ENCODE results near the gene RAB3IL1.
A peak's percentile ranks its signal among the peaks of the same experiment; 100 is the strongest.

The RAB3IL1 gene

GRCh38 chr11:61899146-61899841 is 18.1 kb downstream of the RAB3IL1 start (continued):
- TF ChIP-seq ZNF274 (IDR thresholded peaks at IDR 0.05; ENCODE audit: low read length), result no peak
- no peak for TF ChIP-seq ZNF274 (tag by site-specific recombination; IDR thresholded peaks at IDR 0.05; ENCODE audit: borderline replicate concordance)
- no peak for TF ChIP-seq ZBTB48 (tag by site-specific recombination; IDR thresholded peaks at IDR 0.05)
- TF ChIP-seq ZNF621 (tag by site-specific recombination; IDR thresholded peaks at IDR 0.05), result no peak
- no peak for TF ChIP-seq ZSCAN4 (tag by site-specific recombination; IDR thresholded peaks at IDR 0.05)
- no peak for TF ChIP-seq ZNF214 (tag by site-specific recombination; IDR thresholded peaks at IDR 0.05; ENCODE audit: borderline replicate concordance)
- no peak for TF ChIP-seq SCRT2 (tag by site-specific recombination; IDR thresholded peaks at IDR 0.05)
- TF ChIP-seq ZNF423 (tag by site-specific recombination; IDR thresholded peaks at IDR 0.05), result no peak
- no peak for TF ChIP-seq ZNF112 (tag by site-specific recombination; IDR thresholded peaks at IDR 0.05)
- TF ChIP-seq EGR2 (tag by site-specific recombination; IDR thresholded peaks at IDR 0.05; ENCODE audit: low read depth), result no peak
- TF ChIP-seq ELK4 (IDR thresholded peaks at IDR 0.05; ENCODE audit: borderline replicate concordance, low read depth, low read length), result no peak
- no peak for TF ChIP-seq ZNF560 (tag by site-specific recombination; IDR thresholded peaks at IDR 0.05; ENCODE audit: borderline replicate concordance)
- TF ChIP-seq ZXDB (tag by site-specific recombination; IDR thresholded peaks at IDR 0.05), result no peak
- TF ChIP-seq ZFP69B (tag by site-specific recombination; IDR thresholded peaks at IDR 0.05), result peak; percentile 96
- TF ChIP-seq ZNF843 (tag by site-specific recombination; IDR thresholded peaks at IDR 0.05), result no peak
- no peak for TF ChIP-seq ZNF837 (tag by site-specific recombination; IDR thresholded peaks at IDR 0.05)
- peak; percentile 84 for TF ChIP-seq ZIC2 (tag by site-specific recombination; IDR thresholded peaks at IDR 0.05)
- TF ChIP-seq ZNF416 (tag by site-specific recombination; IDR thresholded peaks at IDR 0.05), result no peak
- no peak for TF ChIP-seq INSM2 (tag by site-specific recombination; IDR thresholded peaks at IDR 0.05)
- TF ChIP-seq ZNF350 (tag by site-specific recombination; IDR thresholded peaks at IDR 0.05), result no peak
- no peak for TF ChIP-seq ZNF18 (tag by site-specific recombination; IDR thresholded peaks at IDR 0.05)
- TF ChIP-seq REST (tag by site-specific recombination; IDR thresholded peaks at IDR 0.05), result no peak
- TF ChIP-seq ZNF324 (tag by site-specific recombination; IDR thresholded peaks at IDR 0.05), result no peak
- TF ChIP-seq ZNF488 (tag by site-specific recombination; IDR thresholded peaks at IDR 0.05), result no peak
- TF ChIP-seq GLIS2 (tag by site-specific recombination; IDR thresholded peaks at IDR 0.05), result 0 out of 2 replicates have a peak, but pooled peaks have one; percentile 33
- TF ChIP-seq KLF7 (tag by site-specific recombination; IDR thresholded peaks at IDR 0.05; ENCODE audit: borderline replicate concordance), result no peak
- no peak for TF ChIP-seq ZNF513 (tag by site-specific recombination; IDR thresholded peaks at IDR 0.05)
- peak; percentile 37 for TF ChIP-seq ZFHX2 (tag by site-specific recombination; conservative IDR thresholded peaks at IDR 0.05)
- TF ChIP-seq ZNF221 (tag by site-specific recombination; IDR thresholded peaks at IDR 0.05; ENCODE audit: borderline replicate concordance), result no peak
- TF ChIP-seq ZNF2 (tag by site-specific recombination; IDR thresholded peaks at IDR 0.05), result 0 out of 2 replicates have a peak, but pooled peaks have one; percentile 33
